GM18499 (cell line): ENCODE data around the gene MATN4.

ENCODE experiments used
- ATAC-seq: cut with Tn5 transposase; IDR thresholded peaks from one replicate; pipeline ENCODE4 v1.9.1; 2021; ENCODE audit warnings: moderate number of reproducible peaks; ENCODE audit not compliant: insufficient read depth, unreplicated experiment

Gene MATN4

GRCh38 chr20:45293041-45294002, 14.8 kb downstream of the MATN4 start:
- ATAC-seq, result no peak

GRCh38 chr20:45292343-45292742, 15.8 kb downstream of the MATN4 start:
- no peak for ATAC-seq

GRCh38 chr20:45291526-45291925, 16.6 kb downstream of the MATN4 start:
- no peak for ATAC-seq

- no peak for ATAC-seq
Observed at GRCh38 chr20:45290677-45291355, 17.3 kb downstream of the MATN4 start.

- ATAC-seq, result no peak
Observed at GRCh38 chr20:45289942-45290676, 18.0 kb downstream of the MATN4 start.

- ATAC-seq, result no peak
Observed at GRCh38 chr20:45288860-45289259, 19.2 kb downstream of the MATN4 start.

GRCh38 chr20:45288376-45288775, 19.7 kb downstream of the MATN4 start:
- no peak for ATAC-seq

GRCh38 chr20:45283551-45284057, 24.5 kb downstream of the MATN4 start:
- ATAC-seq, result no peak

- no peak for ATAC-seq
Observed at GRCh38 chr20:45282700-45283550, 25.2 kb downstream of the MATN4 start.

GRCh38 chr20:45279992-45280391, 28.1 kb downstream of the MATN4 start:
- no peak for ATAC-seq

GRCh38 chr20:45275338-45275737, 32.8 kb downstream of the MATN4 start:
- no peak for ATAC-seq

- ATAC-seq, result no peak
Observed at GRCh38 chr20:45269754-45270270, 38.3 kb downstream of the MATN4 start.

GRCh38 chr20:45269056-45269455, 39.0 kb downstream of the MATN4 start:
- no peak for ATAC-seq

GRCh38 chr20:45268531-45268930, 39.6 kb downstream of the MATN4 start:
- ATAC-seq, result no peak

GRCh38 chr20:45266977-45267376, 41.1 kb downstream of the MATN4 start:
- ATAC-seq, result no peak

GRCh38 chr20:45263556-45264266, 44.4 kb downstream of the MATN4 start:
- no peak for ATAC-seq

- ATAC-seq, result no peak
Observed at GRCh38 chr20:45258664-45259063, 49.4 kb downstream of the MATN4 start.

GRCh38 chr20:45258259-45258658, 49.8 kb downstream of the MATN4 start:
- ATAC-seq, result no peak

- ATAC-seq, result no peak
Observed at GRCh38 chr20:45257711-45258110, 50.4 kb downstream of the MATN4 start.
